Stimulated activated CD4-positive, alpha-beta T cell treated with anti-CD3 and anti-CD28 coated beads, Interleukin-1b, Interleukin-23, amount 100 ng/mL, for 1 hour (primary cell): Measurements from ENCODE around the gene FLYWCH1.

Source experiments
- DNase-seq, 2 donors: peaks; one replicate each; pipeline ENCODE4 v3.0.0-alpha.2; 2020; ENCODE audit warnings: low read depth in 2 of 2

FLYWCH1 gene

GRCh38 chr16:2969545-2970521, 58.1 kb downstream of the FLYWCH1 start:
- peak in 1 of 2 donors; percentile 47 for DNase-seq

DNA sequence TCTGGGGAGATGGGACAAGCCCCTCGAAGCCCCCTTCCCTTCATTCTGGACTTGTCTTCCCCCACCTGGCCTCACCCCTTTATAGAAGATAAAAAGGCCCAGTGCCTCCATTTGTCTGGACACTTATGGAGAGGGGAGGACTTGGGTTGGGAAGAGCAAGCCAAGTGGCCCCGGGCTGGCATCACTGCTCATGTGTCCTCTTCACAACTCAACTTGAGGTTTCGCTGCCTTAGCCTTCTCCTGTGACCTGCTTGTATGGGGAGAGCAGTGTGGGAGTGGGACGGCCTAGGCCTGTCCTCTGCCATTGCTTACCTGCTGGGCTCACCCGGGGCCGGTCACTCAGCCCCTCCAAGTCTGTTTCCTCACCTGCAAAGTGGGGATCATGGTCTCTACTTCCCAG, 58.8 kb downstream of the FLYWCH1 start:
- no peak for DNase-seq

DNA sequence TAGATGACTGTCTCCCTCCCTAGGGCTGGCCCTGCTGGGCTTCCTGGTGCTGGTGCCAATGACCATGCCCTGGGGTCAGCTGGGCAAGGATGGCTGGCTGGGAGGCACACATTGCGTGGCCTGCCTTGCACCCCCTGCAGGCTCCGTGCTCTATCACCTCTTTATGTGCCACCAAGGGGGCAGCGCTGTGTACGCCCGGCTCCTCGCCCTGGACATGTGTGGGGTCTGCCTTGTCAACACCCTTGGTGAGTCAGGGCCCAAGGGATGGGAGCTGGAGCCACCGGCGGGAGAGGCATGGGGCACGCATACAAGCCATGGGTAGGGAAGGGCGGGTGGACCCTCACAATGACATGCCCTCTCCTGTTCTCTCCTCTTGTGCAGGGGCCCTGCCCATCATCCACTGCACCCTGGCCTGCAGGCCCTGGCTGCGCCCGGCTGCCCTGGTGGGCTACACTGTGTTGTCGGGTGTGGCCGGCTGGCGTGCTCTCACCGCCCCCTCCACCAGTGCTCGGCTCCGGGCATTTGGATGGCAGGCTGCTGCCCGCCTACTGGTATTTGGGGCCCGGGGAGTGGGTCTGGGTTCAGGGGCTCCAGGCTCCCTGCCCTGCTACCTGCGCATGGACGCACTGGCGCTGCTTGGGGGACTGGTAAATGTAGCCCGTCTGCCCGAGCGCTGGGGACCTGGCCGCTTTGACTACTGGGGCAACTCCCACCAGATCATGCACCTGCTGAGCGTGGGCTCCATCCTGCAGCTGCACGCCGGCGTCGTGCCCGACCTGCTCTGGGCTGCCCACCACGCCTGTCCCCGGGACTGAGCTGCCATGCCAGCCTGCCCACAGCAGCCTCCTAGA, 59.6 kb downstream of the FLYWCH1 start:
- DNase-seq = no peak

- DNase-seq = no peak
Measured at GRCh38 chr16:2971985-2972784, 60.5 kb downstream of the FLYWCH1 start.

GRCh38 chr16:2973093-2973492, 61.4 kb downstream of the FLYWCH1 start:
- no peak for DNase-seq

GRCh38 chr16:2973605-2974318, 62.0 kb downstream of the FLYWCH1 start:
- DNase-seq = no peak

- no peak for DNase-seq
Measured at GRCh38 chr16:2974319-2975056, 62.8 kb downstream of the FLYWCH1 start.

DNA sequence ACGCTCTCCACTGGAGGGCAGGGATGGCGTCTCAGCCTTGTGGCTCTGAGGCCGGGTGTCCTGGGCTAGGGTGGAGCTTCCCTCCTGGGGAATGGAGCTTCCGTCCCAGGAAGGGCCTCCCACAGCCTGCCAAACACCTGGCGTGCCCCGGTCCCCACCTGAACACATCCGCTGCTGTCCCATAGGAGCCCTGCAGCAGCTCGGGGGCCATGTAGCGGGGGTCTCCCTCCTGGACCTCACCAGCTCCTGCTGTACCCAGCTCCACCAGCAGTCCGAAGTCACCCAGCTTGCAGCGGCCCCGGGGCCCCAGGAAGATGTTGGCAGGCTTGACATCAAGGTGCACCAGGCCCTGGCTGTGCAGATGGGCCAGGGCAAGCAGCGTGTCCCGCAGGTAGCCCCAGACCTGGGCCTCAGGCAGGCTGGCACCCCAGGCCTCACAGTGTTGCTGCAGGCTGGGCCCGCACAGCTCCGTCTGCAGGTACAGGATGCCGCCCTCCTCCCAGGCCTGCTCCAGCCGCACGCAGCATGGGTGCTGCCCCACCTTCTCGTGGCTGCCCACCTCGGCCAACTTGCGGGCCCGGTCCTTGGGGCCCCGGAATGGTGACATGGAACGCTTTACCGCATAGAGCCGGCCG, 63.5 kb downstream of the FLYWCH1 start:
- DNase-seq = no peak

DNA sequence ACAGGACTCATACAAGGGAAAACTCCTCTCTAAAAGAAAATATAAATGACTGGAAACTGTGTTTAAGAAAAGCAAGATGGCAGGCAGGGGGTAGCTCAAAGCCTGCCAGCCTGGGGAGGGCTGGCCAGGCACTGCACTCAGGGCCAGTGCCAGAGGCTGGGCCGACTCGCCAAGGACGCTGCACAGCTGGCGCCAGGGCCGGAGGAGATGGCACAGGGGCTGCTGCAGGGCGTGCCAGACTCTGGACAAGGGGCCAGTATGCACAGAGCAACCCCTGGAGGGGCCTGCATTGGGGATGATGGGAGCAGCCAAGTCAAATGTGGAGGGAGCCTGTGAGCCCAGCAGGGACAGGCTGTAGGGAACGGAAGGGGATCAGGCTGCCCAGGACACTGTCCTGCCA, 64.5 kb downstream of the FLYWCH1 start:
- DNase-seq = no peak

DNA sequence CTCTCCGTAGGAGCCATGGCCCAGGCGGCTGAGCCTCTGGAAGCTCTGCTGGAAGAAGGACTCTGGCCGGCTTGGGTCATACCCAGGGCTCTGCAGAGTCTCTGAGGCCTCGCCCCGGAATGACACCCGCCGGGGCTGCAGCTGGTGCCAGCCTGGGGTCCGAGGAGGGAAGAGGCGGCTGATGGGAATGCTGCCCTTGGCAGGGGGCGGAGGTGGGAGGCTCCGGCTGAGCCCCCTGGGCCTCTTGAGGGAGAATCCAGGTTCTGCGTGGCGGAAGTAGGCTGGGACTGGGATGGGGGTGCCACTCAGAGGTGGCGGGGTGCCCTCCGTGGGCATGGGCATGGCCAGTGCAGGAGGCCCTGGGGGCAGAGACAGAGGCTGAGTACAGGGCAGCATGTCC, 64.9 kb downstream of the FLYWCH1 start:
- DNase-seq = no peak

GRCh38 chr16:2977440-2977839, 65.7 kb downstream of the FLYWCH1 start:
- DNase-seq = no peak

- DNase-seq = no peak
Measured at GRCh38 chr16:2979669-2980226, 68.0 kb downstream of the FLYWCH1 start.

DNA sequence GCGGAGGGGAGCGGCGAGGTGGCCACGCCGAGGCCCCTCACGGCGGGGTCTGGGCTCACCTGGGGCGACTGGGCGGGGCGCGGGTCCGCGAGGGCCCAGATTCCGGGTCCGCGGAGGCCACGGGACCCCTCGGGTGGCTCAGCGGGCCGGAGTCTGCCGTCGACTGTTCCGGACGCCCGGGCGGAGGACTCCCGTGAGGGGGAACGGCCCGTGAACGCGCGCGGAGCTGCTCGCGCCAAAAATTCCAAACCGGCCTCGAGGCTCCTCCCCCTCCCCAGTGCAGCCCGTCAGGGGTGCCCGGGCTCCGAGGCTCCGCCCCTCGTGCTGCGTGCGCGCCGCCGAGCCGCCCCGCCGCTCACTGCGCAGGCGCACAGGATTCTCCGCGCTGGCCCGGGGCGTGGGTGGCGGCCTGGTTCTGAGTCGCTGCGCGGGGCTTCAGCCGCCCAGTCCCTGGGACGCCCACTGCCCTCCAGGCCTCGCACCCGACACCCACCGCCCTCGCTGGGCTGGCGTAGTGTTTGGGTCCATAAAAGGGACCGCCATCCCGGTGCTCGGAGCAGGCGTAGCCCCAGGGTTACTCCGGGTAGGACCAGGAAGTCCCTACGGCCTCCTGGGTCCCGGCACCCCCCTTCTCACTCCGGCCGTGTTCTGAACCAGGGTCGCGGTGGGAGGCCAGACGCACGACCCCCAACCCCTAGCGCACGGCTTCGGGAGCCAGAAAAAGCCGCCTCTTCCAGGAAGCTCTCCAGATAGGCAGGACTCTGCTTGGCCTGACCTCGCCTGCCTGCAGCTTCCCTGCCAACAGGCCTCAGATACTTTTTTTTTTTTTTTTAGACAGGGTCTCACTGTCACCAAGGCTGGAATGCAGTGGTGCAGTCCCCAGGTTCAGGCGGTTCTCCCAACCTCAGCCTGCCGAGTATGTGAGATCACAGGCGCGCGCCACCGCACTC, 68.8 kb downstream of the FLYWCH1 start, which contains the start of gene PKMYT1:
Gene PKMYT1 (minus strand): TSS at position 220 of the 950 bp plus-strand sequence. CDS start 789 bp downstream, outside the sequence.
- DNase-seq = peak; percentile 90 to 92

GRCh38 chr16:2981177-2981898, 69.6 kb downstream of the FLYWCH1 start:
- no peak for DNase-seq

GRCh38 chr16:2981899-2982250, 70.1 kb downstream of the FLYWCH1 start:
- no peak for DNase-seq

DNA sequence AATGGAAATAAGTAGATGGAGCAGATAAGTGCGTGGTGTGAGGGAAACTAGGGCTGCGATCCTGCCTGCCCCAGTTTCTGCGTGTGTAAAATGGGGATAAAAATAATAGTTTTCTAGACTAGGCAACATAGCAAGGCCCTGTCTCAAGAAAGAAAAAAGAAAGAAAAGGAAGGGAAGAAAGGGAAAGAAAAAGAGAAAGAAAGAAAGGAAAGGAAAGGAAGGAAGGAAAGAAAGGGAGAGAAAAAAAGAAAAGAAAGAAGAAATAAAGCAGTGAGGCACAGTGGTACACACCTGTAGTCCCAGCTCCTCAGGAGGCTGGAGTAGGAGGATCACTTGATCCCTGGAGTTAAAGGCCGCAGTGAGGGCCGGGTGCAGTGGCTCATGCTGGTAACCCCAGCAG, 70.7 kb downstream of the FLYWCH1 start:
- no peak for DNase-seq

DNA sequence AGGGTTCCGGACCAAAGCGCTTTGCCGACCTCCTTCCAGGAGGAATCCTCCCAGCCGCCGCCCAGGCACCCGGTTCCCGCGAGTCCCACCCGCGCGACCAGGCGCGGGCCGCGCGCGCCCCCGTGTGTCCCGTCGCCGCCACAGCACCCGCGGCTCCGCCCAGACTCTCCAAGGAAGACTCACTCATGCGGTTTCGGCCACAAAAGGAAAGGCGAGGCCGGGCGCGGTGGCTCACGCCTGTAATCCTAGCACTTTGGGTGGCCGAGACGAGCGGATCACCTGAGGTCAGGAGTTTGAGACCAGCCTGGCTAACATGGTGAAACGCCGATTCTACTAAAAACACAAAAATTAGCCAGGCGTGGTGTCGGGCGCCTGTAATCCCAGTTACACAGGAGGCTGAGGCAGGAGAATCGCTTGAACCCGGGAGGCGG, 72.0 kb downstream of the FLYWCH1 start:
- DNase-seq = peak in 1 of 2 donors; percentile 53

- no peak for DNase-seq
Measured at GRCh38 chr16:2985462-2985861, 73.7 kb downstream of the FLYWCH1 start.
